ACC112 (cell line): ENCODE measurements around the gene MYO1D.
"Not testable (repeated sequence)": the region's sequence is repeated elsewhere in the genome, so short reads cannot be mapped to it uniquely, and the experiment has no call there.

Experiments used
- H2AFZ ChIP-seq: fragments of 200-600 bp; sonication (generic); one replicate; pipeline ENCODE4 v1.6.0; 2017; ENCODE audit warnings: antibody characterized with exemption, low read length; ENCODE audit not compliant: unreplicated experiment
- H3K27ac ChIP-seq: fragments of 200-600 bp; sonication (generic); 2 replicates; pipeline ENCODE4 v1.5.1; 2014; ENCODE audit warnings: low read depth, mild to moderate bottlenecking, antibody characterized with exemption, low read length, moderate library complexity
- H3K27me3 ChIP-seq: fragments of 200-600 bp; sonication (generic); 2 replicates; pipeline ENCODE4 v1.6.1; 2014; ENCODE audit warnings: mild to moderate bottlenecking, antibody characterized with exemption, low read length, moderate library complexity, mixed read lengths; ENCODE audit not compliant: insufficient read depth
- H3K36me3 ChIP-seq: fragments of 200-600 bp; sonication (generic); 2 replicates; pipeline ENCODE4 v1.6.1; 2016; ENCODE audit warnings: mild to moderate bottlenecking, antibody characterized with exemption, low read length, moderate library complexity, mixed read lengths; ENCODE audit not compliant: insufficient read depth
- H3K4me1 ChIP-seq: fragments of 200-600 bp; sonication (generic); one replicate; pipeline ENCODE4 v1.6.1; 2016; ENCODE audit warnings: low read length, mixed read lengths; ENCODE audit not compliant: insufficient read depth, unreplicated experiment, control insufficient read depth
- H3K4me3 ChIP-seq: fragments of 200-600 bp; sonication (generic); 2 replicates; pipeline ENCODE4 v1.5.1; 2014; ENCODE audit warnings: mild to moderate bottlenecking, low read depth, low read length
- H3K79me2 ChIP-seq: fragments of 200-600 bp; sonication (generic); one replicate; pipeline ENCODE4 v1.6.0; 2016; ENCODE audit warnings: low read length; ENCODE audit not compliant: control insufficient read depth, unreplicated experiment, insufficient read depth

Gene MYO1D

GRCh38 chr17:32732900-32733299 is 144.0 kb downstream of the MYO1D start:
- no peaks in the 10 kb centered on the region for H3K4me1 ChIP-seq
- no peak overlapping the region for H3K27ac ChIP-seq

GRCh38 chr17:32732296-32732642 is 144.7 kb downstream of the MYO1D start:
- peaks cover 2% of the 10 kb centered on the region; the same call in 1 of the 2 replicates for H3K36me3 ChIP-seq
- H3K27ac ChIP-seq: no peak overlapping the region
- H3K79me2 ChIP-seq: no peaks in the 10 kb centered on the region
- no peaks in the 10 kb centered on the region for H3K27me3 ChIP-seq
- no peaks in the 10 kb centered on the region for H3K4me1 ChIP-seq
- H2AFZ ChIP-seq: no peak overlapping the region
- no peak overlapping the region for H3K4me3 ChIP-seq

More at GRCh38 chr17:32732900-32733299, 144.0 kb downstream of the MYO1D start:
- Histone ChIP-seq H3K36me3 (peaks cover 2% of the 10 kb centered on the region; the same call in 1 of the 2 replicates), H3K27me3 (no peaks in the 10 kb centered on the region), H3K4me3 (no peak overlapping the region), H3K79me2 (no peaks in the 10 kb centered on the region), H2AFZ (no peak overlapping the region)

GRCh38 chr17:32731556-32732295 is 145.2 kb downstream of the MYO1D start:
- H3K36me3 ChIP-seq: peaks cover 2% of the 10 kb centered on the region; the same call in 1 of the 2 replicates
- H3K4me3 ChIP-seq: no peak overlapping the region
- no peaks in the 10 kb centered on the region for H3K79me2 ChIP-seq
- H3K27me3 ChIP-seq: no peaks in the 10 kb centered on the region
- H3K27ac ChIP-seq: no peak overlapping the region
- H2AFZ ChIP-seq: no peak overlapping the region
- no peaks in the 10 kb centered on the region for H3K4me1 ChIP-seq

DNA sequence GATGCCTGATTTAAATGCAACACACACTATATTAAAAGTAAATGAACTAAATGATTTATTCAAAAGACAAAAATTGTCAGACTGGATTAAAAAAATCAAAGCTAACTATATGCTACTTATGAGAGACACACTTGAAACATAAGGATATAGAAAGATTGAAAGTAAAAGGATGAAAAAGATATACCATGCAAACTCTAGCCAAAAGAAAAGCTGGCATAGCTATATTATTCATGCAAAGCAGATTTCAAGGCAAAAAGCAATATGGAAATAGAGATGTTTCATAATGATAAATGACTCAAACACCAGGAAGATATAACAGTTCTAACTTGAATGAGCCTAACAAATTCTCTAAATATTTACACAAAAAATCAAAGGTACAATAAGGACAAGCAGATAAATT is 149.2 kb downstream of the MYO1D start:
- Histone ChIP-seq H3K27me3 (no peaks in the 10 kb centered on the region), H3K4me1 (no peaks in the 10 kb centered on the region), H3K36me3 (no peaks in the 10 kb centered on the region), H3K27ac (no peak overlapping the region), H3K79me2 (no peaks in the 10 kb centered on the region), H3K4me3 (no peak overlapping the region), H2AFZ (no peak overlapping the region)

GRCh38 chr17:32725697-32726096 is 151.2 kb downstream of the MYO1D start:
- Histone ChIP-seq H2AFZ (no peak overlapping the region), H3K27ac (no peak overlapping the region), H3K4me3 (no peak overlapping the region), H3K79me2 (no peaks in the 10 kb centered on the region), H3K36me3 (no peaks in the 10 kb centered on the region), H3K4me1 (no peaks in the 10 kb centered on the region), H3K27me3 (no peaks in the 10 kb centered on the region)

DNA sequence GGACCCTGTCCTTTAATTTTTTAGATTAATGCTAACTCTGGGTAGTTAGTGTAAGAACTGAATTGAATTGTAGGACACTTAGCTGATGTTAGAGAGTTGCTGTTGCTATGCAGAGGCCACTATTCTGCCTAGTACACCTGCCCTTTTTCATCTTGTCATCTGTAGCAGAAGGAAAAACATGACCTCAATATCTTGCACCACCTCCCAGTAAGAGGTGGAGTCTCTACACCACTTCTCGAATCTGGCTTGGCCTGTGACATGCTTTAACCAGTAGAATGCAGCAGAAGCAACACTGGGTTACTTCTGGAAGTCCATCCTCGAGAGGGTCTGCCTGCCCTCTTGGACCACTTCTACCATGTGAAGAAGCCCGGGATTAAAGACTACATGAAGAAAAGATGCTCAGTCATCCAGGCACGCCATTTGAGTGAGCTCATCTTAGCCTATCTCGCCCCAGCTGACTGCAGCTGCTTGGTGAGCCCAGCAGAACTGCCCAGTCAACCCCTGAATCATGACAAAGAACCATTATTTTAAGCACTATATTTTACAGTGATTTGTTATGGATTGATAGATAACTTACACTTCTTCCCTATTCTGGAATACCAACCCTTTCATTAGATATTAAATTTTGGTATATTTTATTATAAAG is 153.5 kb downstream of the MYO1D start:
- Histone ChIP-seq H2AFZ (no peak overlapping the region), H3K79me2 (no peaks in the 10 kb centered on the region), H3K4me1 (no peaks in the 10 kb centered on the region), H3K27ac (no peak overlapping the region), H3K36me3 (no peaks in the 10 kb centered on the region), H3K4me3 (no peak overlapping the region), H3K27me3 (no peaks in the 10 kb centered on the region)

DNA sequence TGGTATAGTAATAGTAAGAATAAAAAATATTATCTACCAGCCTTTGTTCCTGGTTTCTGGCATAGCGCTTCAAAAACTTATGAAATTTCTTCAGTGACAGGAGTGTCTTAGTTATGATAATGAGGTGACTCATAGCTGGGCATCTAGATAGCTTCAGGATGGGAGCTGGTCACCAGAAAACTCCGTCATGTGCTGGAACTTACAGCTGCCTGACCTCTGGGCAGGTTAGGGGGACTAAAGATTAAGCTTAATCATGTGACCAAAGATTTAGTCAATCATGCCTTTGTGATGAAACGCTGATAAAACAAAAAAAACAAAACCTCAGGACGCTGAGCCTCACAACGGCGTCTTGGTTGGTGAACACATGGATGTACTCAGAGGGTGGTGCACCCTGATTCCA is 154.2 kb downstream of the MYO1D start:
- Histone ChIP-seq H2AFZ (no peak overlapping the region), H3K36me3 (no peaks in the 10 kb centered on the region), H3K4me1 (no peaks in the 10 kb centered on the region), H3K27ac (no peak overlapping the region), H3K27me3 (no peaks in the 10 kb centered on the region), H3K4me3 (no peak overlapping the region), H3K79me2 (no peaks in the 10 kb centered on the region)

GRCh38 chr17:32720671-32721070 is 156.3 kb downstream of the MYO1D start:
- Histone ChIP-seq H3K27me3 (no peaks in the 10 kb centered on the region), H3K27ac (no peak overlapping the region), H3K4me1 (no peaks in the 10 kb centered on the region), H3K4me3 (no peak overlapping the region), H3K36me3 (no peaks in the 10 kb centered on the region), H3K79me2 (no peaks in the 10 kb centered on the region), H2AFZ (no peak overlapping the region)

GRCh38 chr17:32719689-32720088 is 157.2 kb downstream of the MYO1D start:
- H3K4me1 ChIP-seq: no peaks in the 10 kb centered on the region
- H3K36me3 ChIP-seq: no peaks in the 10 kb centered on the region
- no peaks in the 10 kb centered on the region for H3K27me3 ChIP-seq
- H3K79me2 ChIP-seq: no peaks in the 10 kb centered on the region
- no peak overlapping the region for H3K27ac ChIP-seq
- no peak overlapping the region for H2AFZ ChIP-seq
- H3K4me3 ChIP-seq: no peak overlapping the region

- not testable (repeated sequence) for H3K4me1 ChIP-seq, H3K27me3 ChIP-seq, H3K4me3 ChIP-seq, H3K27ac ChIP-seq, H2AFZ ChIP-seq, H3K79me2 ChIP-seq, H3K36me3 ChIP-seq
These were observed 162.0 kb downstream of the MYO1D start for GRCh38 chr17:32714922-32715321.

DNA sequence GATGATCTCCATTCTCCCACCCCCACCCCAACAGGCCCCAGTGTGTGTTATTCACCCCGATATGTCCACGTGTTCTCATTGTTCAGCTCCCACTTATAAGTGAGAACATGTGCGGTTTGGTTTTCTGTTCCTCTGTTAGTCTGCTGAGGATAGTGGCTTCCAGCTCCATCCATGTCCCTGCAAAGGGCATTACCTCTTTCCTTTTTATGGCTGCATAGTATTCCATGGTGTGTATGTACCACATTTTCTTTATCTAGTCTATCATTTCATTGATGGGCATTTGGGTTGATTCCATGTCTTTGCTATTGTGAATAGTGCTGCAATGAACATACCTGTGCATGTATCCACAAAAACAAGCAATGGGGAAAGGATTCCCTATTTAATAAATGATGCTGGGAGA is 162.7 kb downstream of the MYO1D start:
- H3K79me2 ChIP-seq, H2AFZ ChIP-seq, H3K27ac ChIP-seq, H3K4me1 ChIP-seq, H3K4me3 ChIP-seq, H3K27me3 ChIP-seq, H3K36me3 ChIP-seq: not testable (repeated sequence)
